HG02943 (cell line): Measurements from ENCODE around the gene IP6K3.

Experiments
- ATAC-seq: cut with Tn5 transposase; IDR thresholded peaks from one replicate; pipeline ENCODE4 v1.9.1; 2021; ENCODE audit warnings: mild to moderate bottlenecking, low read depth, moderate library complexity; ENCODE audit not compliant: unreplicated experiment

IP6K3 gene

GRCh38 chr6:33709605-33710295 is 37.0 kb downstream of the IP6K3 start:
- no peak for ATAC-seq

- ATAC-seq: no peak
Observed at GRCh38 chr6:33708516-33709204, 38.0 kb downstream of the IP6K3 start.

GRCh38 chr6:33707771-33708170 is 38.9 kb downstream of the IP6K3 start:
- no peak for ATAC-seq

GRCh38 chr6:33705955-33706725 is 40.6 kb downstream of the IP6K3 start:
- ATAC-seq: no peak

- no peak for ATAC-seq
Observed at GRCh38 chr6:33705268-33705885, 41.3 kb downstream of the IP6K3 start.

GRCh38 chr6:33704215-33705066 is 42.3 kb downstream of the IP6K3 start:
- ATAC-seq: no peak

- ATAC-seq: no peak
Observed at GRCh38 chr6:33702345-33702977, 44.2 kb downstream of the IP6K3 start.

GRCh38 chr6:33700391-33701050 is 46.2 kb downstream of the IP6K3 start:
- ATAC-seq: no peak

GRCh38 chr6:33699739-33700138 is 47.0 kb downstream of the IP6K3 start:
- ATAC-seq: no peak

- ATAC-seq: no peak
Observed at GRCh38 chr6:33699131-33699530, 47.6 kb downstream of the IP6K3 start.

- ATAC-seq: no peak
Observed at GRCh38 chr6:33698494-33698893, 48.2 kb downstream of the IP6K3 start.

GRCh38 chr6:33697845-33698244 is 48.9 kb downstream of the IP6K3 start:
- no peak for ATAC-seq

- ATAC-seq: no peak
Observed at GRCh38 chr6:33696548-33697518, 49.9 kb downstream of the IP6K3 start.

- no peak for ATAC-seq
Observed at GRCh38 chr6:33696076-33696475, 50.6 kb downstream of the IP6K3 start.

GRCh38 chr6:33695451-33695887 is 51.2 kb downstream of the IP6K3 start:
- ATAC-seq: no peak

- no peak for ATAC-seq
Observed at GRCh38 chr6:33694977-33695376, 51.7 kb downstream of the IP6K3 start.

GRCh38 chr6:33694401-33694931 is 52.2 kb downstream of the IP6K3 start:
- no peak for ATAC-seq
